HCT116 (cell line): ENCODE data around the gene FECH. TPM values are rescaled to one million over a fixed set of nuclear protein-coding genes. Genes with fewer than 3 reads are reported as not detected.

Experiments
- ATAC-seq: fragments of 200-7000 bp; cut with Tn5 transposase; 2 replicates; pipeline ENCODE4 v1.9.1; 2020; ENCODE audit warnings: mild to moderate bottlenecking, moderate library complexity
- BruUV-seq: library from RNA; stranded (reverse); fragments of 400-500 nt; replicated peaks from 2 replicates; lab custom pipeline; 2021; lab: Mats Ljungman, UMichigan
- CTCF ChIA-PET: fragments of 300-600 bp; sonication (Branson Sonifier 250); formaldehyde crosslinking; loops from one replicate; lab custom pipeline; 2021; ENCODE audit warnings: antibody characterized with exemption; lab: Charles Lee
- POLR2A ChIA-PET: fragments of 300-600, 350-600 bp; sonication (Branson Sonifier 250); formaldehyde crosslinking; loops from one replicate; lab custom pipeline; 2021; ENCODE audit warnings: antibody characterized with exemption; lab: Charles Lee
- RAD21 ChIA-PET, 2 experiments: fragments of 300-600 bp; sonication (Branson Sonifier 250); formaldehyde crosslinking; loops; one replicate each; lab custom pipeline; 2023; ENCODE audit warnings: low total read pairs in 2 of 2; ENCODE audit not compliant: uncharacterized antibody in 2 of 2, unreplicated experiment in 2 of 2, low non-redundant PET in 1 of 2; lab: Charles Lee
- DNase-seq: peaks from one replicate; pipeline ENCODE4 v3.0.0-alpha.2; 2010; ENCODE audit warnings: low read depth, low spot score
- H2AFZ ChIP-seq: fragments of 200-600 bp; shearing (Covaris generic), sonication (generic); 2 replicates; pipeline ENCODE4 v1.6.1; 2017; ENCODE audit warnings: low read depth, mixed run types, mixed read lengths, antibody characterized with exemption, low read length; ENCODE audit not compliant: poor library complexity, severe bottlenecking
- H3K27ac ChIP-seq: 2 replicates; pipeline ENCODE4 v1.5.1; 2012; ENCODE audit warnings: low read depth, low read length
- H3K27me3 ChIP-seq: fragments of 200-600 bp; sonication (generic); 2 replicates; pipeline ENCODE4 v1.6.1; 2016; ENCODE audit warnings: mixed run types, low read length, mixed read lengths; ENCODE audit not compliant: insufficient read depth
- H3K36me3 ChIP-seq, 2 experiments: fragments of 200-500 bp in 1 of 2; fragments of 200-600 bp in 1 of 2; sonication (Bioruptor generic) in 1 of 2; sonication (generic) in 1 of 2; 2 replicates each; pipeline versions ENCODE4 v1.5.1 to v1.6.1; 2014 to 2016; ENCODE audit warnings: low read length in 2 of 2, inconsistent platforms in 1 of 2, mixed read lengths in 1 of 2, mixed run types in 1 of 2; ENCODE audit not compliant: insufficient read depth in 2 of 2, control insufficient read depth in 1 of 2
- H3K4me1 ChIP-seq, 2 experiments: fragments of 200-600 bp in 1 of 2; sonication (generic) in 1 of 2; 2 replicates each; pipeline versions ENCODE4 v1.5.1 to v1.6.1; 2012 to 2017; ENCODE audit warnings: low read length in 2 of 2, inconsistent platforms in 1 of 2, mild to moderate bottlenecking in 1 of 2, mixed read lengths in 1 of 2, mixed run types in 1 of 2, moderate library complexity in 1 of 2; ENCODE audit not compliant: insufficient read depth in 2 of 2, control insufficient read depth in 1 of 2
- H3K4me2 ChIP-seq: fragments of 200-600 bp; sonication (generic); 2 replicates; pipeline ENCODE4 v1.6.1; 2017; ENCODE audit warnings: mixed run types, low read length, mixed read lengths
- H3K4me3 ChIP-seq, 2 experiments: fragments of 200-600 bp in 1 of 2; sonication (generic) in 1 of 2; replicated peaks in 1 of 2; 2 replicates each; pipeline ENCODE4 v1.5.1; 2011 to 2016; ENCODE audit warnings: low read length in 2 of 2, control low read depth in 1 of 2, low read depth in 1 of 2, mild to moderate bottlenecking in 1 of 2, mixed read lengths in 1 of 2, mixed run types in 1 of 2
- H3K79me2 ChIP-seq: fragments of 200-600 bp; sonication (generic); 2 replicates; pipeline ENCODE4 v1.6.1; 2017; ENCODE audit warnings: mild to moderate bottlenecking, mixed run types, low read length, moderate library complexity, mixed read lengths; ENCODE audit not compliant: insufficient read depth
- H3K9ac ChIP-seq: fragments of 200-600 bp; sonication (generic); 2 replicates; pipeline ENCODE4 v1.6.1; 2016; ENCODE audit warnings: low read length, mixed read lengths
- H3K9me2 ChIP-seq: fragments of 200-600 bp; sonication (generic), shearing (Covaris generic); 2 replicates; pipeline ENCODE4 v1.6.1; 2017; ENCODE audit warnings: mixed run types, mild to moderate bottlenecking, moderate library complexity; ENCODE audit not compliant: insufficient read depth
- H3K9me3 ChIP-seq, 2 experiments: fragments of 200-500 bp in 1 of 2; fragments of 200-600 bp in 1 of 2; sonication (Bioruptor generic) in 1 of 2; sonication (generic) in 1 of 2; 2 replicates each; pipeline ENCODE4 v1.6.1; 2014 to 2017; ENCODE audit warnings: low read length in 2 of 2, mixed read lengths in 2 of 2, inconsistent platforms in 1 of 2, low read depth in 1 of 2, mild to moderate bottlenecking in 1 of 2, mixed run types in 1 of 2, moderate library complexity in 1 of 2; ENCODE audit not compliant: control insufficient read depth in 1 of 2, insufficient read depth in 1 of 2
- H4K20me1 ChIP-seq: fragments of 200-600 bp; sonication (generic), shearing (Covaris generic); 2 replicates; pipeline ENCODE4 v1.6.1; 2017; ENCODE audit warnings: mixed run types, mild to moderate bottlenecking, moderate library complexity; ENCODE audit not compliant: insufficient read depth
- ATF3 ChIP-seq: IDR thresholded peaks from 2 replicates; pipeline ENCODE4 v1.6.1; 2012
- CBX3 ChIP-seq: IDR thresholded peaks from 2 replicates; pipeline ENCODE4 v1.6.1; 2012; ENCODE audit warnings: low read depth
- CTCF ChIP-seq, 3 experiments: fragments of 200-600 bp in 1 of 3; sonication (generic) in 1 of 3; IDR thresholded peaks in 2 of 3; conservative IDR thresholded peaks in 1 of 3; 2 replicates each; pipeline ENCODE4 v1.5.1; 2012 to 2017; ENCODE audit warnings: low read depth in 2 of 3, low read length in 2 of 3, antibody characterized with exemption in 1 of 3, borderline replicate concordance in 1 of 3, control low read depth in 1 of 3, mild to moderate bottlenecking in 1 of 3, mixed read lengths in 1 of 3, mixed run types in 1 of 3, moderate library complexity in 1 of 3; ENCODE audit not compliant: insufficient read depth in 1 of 3
- ELF1 ChIP-seq: IDR thresholded peaks from 2 replicates; pipeline ENCODE4 v1.6.1; 2012; ENCODE audit warnings: low read depth, borderline replicate concordance
- EZH2 ChIP-seq: fragments of 200-600 bp; sonication (generic); IDR thresholded peaks from 2 replicates; pipeline ENCODE4 v1.6.1; 2017; ENCODE audit warnings: antibody characterized with exemption, mixed run types
- FOSL1 ChIP-seq: IDR thresholded peaks from 2 replicates; pipeline ENCODE4 v1.6.1; 2012; ENCODE audit warnings: low read depth
- SRF ChIP-seq: IDR thresholded peaks from 2 replicates; pipeline ENCODE4 v1.6.1; 2012; ENCODE audit warnings: low read depth
- TCF7L2 ChIP-seq: IDR thresholded peaks from 2 replicates; pipeline ENCODE4 v1.7.0; 2011; ENCODE audit warnings: borderline replicate concordance, inconsistent platforms; ENCODE audit not compliant: insufficient read depth, insufficient read length; ENCODE audit errors: extremely low read depth
- YY1 ChIP-seq: IDR thresholded peaks from 2 replicates; pipeline ENCODE4 v1.6.1; 2011; ENCODE audit warnings: low read length, low read depth, moderate library complexity, mild to moderate bottlenecking; ENCODE audit not compliant: insufficient replicate concordance; ENCODE audit errors: extremely low read depth
- ZBTB33 ChIP-seq: IDR thresholded peaks from 2 replicates; pipeline ENCODE4 v1.6.1; 2011; ENCODE audit warnings: mild to moderate bottlenecking, low read length, moderate library complexity; ENCODE audit not compliant: insufficient replicate concordance; ENCODE audit errors: extremely low read depth
- ZNF274 ChIP-seq: fragments of 200-500 bp; sonication (Bioruptor generic); IDR thresholded peaks from 2 replicates; pipeline ENCODE4 v1.6.1; 2014; ENCODE audit warnings: mild to moderate bottlenecking, low read depth, low read length, inconsistent platforms
- intact Hi-C: fragments of 100-400 bp; cut with micrococcal nuclease; formaldehyde crosslinking; loops from 2 replicates; pipeline ENCODE4 v1.10.0; 2022
- total RNA-seq: library from RNA; stranded (reverse); gene quantifications from one replicate; pipeline ENCODE4 v1.2.1, GENCODE V29; 2021; ENCODE audit not compliant: unreplicated experiment

FECH gene
- total RNA-seq, 1 experiment from 2014 or later: 42.7 TPM

- ChIA-PET CTCF (no interaction called here), POLR2A (no interaction called here), RAD21 (no interaction called here)
- H3K27ac ChIP-seq: no peak overlapping the region
- BruUV-seq: no TSS peak
- H3K4me3 ChIP-seq: no peak overlapping the region
- TF ChIP-seq CTCF (IDR thresholded peaks at IDR 0.05 in 2 of 3, conservative IDR thresholded peaks at IDR 0.05 in 1 of 3; ENCODE audit: borderline replicate concordance in 1 of 3, insufficient read depth in 1 of 3, low read depth in 2 of 3, low read length in 2 of 3): no peak
- no peak for TF ChIP-seq CBX3
- TF ChIP-seq ZBTB33: no peak
- no peak for TF ChIP-seq YY1
- TF ChIP-seq EZH2: no peak
- no peak for TF ChIP-seq ZNF274
- TF ChIP-seq ELF1: no peak
- no peak for TF ChIP-seq ATF3
- TF ChIP-seq TCF7L2: no peak
- no peak for TF ChIP-seq SRF
- no peak for TF ChIP-seq FOSL1
- H3K79me2 ChIP-seq: peaks cover 13% of the 10 kb centered on the region
- no peak for ATAC-seq
- H3K9ac ChIP-seq: no peak overlapping the region
- no peaks in the 10 kb centered on the region for H4K20me1 ChIP-seq
- H3K4me2 ChIP-seq: no peak overlapping the region
- intact Hi-C loops: loop anchor here (10.0 kb wide), 1 partner anchor 497 kb away; no protein-coding TSS in a partner anchor
- H3K27me3 ChIP-seq: no peaks in the 10 kb centered on the region
- no peaks in the 10 kb centered on the region for H3K9me2 ChIP-seq
- DNase-seq: no peak
- no peak overlapping the region for H2AFZ ChIP-seq
- peaks cover 0 to 31% of the 10 kb centered on the region in 2 experiments; a peak in 3 of 4 replicates for H3K4me1 ChIP-seq
- H3K36me3 ChIP-seq: no peaks in the 10 kb centered on the region
- H3K9me3 ChIP-seq: no peaks in the 10 kb centered on the region
Observed at GRCh38 chr18:57627488-57627887, 41.0 kb upstream of the FECH start.
